ENCODE results near the gene SPATA17. TPM values are rescaled to one million over a fixed set of nuclear protein-coding genes. Genes with fewer than 3 reads are reported as not detected.

The SPATA17 gene
- total RNA-seq, 2 experiments from 2014 or later, result not detected

DNA sequence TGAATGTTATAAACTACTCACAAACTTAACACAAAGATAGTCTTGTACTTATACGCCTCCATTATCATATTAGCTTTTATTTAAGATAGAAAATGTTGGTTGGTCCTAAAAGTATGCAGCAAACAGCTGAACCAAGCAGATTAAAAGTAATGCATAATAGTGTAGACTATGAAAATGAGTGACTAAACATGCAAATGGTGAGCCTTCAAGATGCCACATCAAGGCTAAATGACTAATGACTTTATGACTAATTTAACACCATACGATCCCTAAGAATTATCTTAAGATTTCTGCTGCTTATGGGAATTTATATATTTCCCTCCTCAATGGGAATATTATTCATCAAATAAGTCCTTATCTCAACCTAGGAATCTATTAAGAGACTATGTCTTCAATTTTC, 4.8 kb upstream of the SPATA17 start:
- H3K27ac Mint-ChIP-seq, result no peak overlapping the region
- no peak for DNase-seq
- CTCF ChIA-PET, result no interaction called here
- H3K4me1 Mint-ChIP-seq (ENCODE audit: low read depth), result peaks cover 37% of the 10 kb centered on the region
- no peaks in the 10 kb centered on the region for H3K9me3 Mint-ChIP-seq
- no peaks in the 10 kb centered on the region for H3K27me3 Mint-ChIP-seq
- H3K4me3 Mint-ChIP-seq, result no peak overlapping the region
- peaks cover 1% of the 10 kb centered on the region for H3K36me3 Mint-ChIP-seq
- POLR2A ChIA-PET, result interaction anchor here (0.6 kb wide), 1 partner anchor 110 kb away, joined by 3 read pairs; no protein-coding TSS in a partner anchor
- intact Hi-C loops (cut with micrococcal nuclease), result loop anchor here (10.0 kb wide), 1 partner anchor 658 kb away; the partner anchor contains the start of gene RRP15

DNA sequence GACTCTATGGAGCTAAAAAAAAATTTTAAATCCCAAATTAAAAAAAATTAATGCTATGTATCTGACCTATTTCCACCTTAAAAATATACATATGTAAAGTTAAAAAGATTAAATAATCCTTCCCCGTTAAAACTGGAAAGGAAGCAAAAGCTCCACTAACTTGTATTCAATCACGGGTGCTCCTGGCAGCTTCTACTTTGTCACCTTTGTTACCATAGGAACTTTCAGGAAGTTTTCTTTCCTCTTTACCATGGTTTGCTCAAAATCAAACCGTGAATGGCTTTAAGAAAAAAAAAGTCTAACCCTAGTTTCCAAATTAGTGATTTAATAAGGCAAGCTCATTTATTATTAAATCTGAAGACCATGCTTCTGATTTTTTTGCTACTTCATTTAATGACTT, 3.7 kb upstream of the SPATA17 start:
- CTCF ChIA-PET, result interaction anchor here (1.0 to 1.2 kb wide), 2 partner anchors 9 to 134 kb away, joined by 3 read pairs; no protein-coding TSS in a partner anchor

DNA sequence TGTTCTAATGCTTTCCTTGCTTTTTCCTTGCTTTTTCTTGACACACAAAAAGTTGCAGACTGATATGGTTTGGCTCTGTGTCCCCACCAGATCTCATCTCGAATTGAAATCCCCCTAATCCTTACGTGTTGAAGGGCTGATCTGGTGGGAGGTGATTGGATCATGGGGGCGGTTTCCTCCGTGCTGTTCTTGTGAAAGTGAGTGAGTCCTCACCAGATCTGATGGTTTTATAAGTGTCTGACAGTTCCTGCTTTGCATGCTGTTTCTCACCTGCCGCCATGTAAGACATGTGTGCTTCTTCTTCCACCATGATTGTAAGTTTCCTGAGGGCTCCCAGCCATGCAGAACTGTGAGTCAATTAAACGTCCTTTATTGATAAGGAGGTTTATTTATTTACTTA, 11.3 kb downstream of the SPATA17 start:
- Mint-ChIP-seq H3K36me3 (no peaks in the 10 kb centered on the region), H3K9me3 (no peaks in the 10 kb centered on the region), H3K4me1 (ENCODE audit: low read depth) (no peaks in the 10 kb centered on the region), H3K27me3 (peaks cover 15% of the 10 kb centered on the region), H3K27ac (no peak overlapping the region), H3K4me3 (no peak overlapping the region)
- intact Hi-C loops (cut with micrococcal nuclease), result no loop called here
- no peak for DNase-seq
- CTCF ChIA-PET, result no interaction called here
- POLR2A ChIA-PET, result no interaction called here

More for the DNA sequence above, 3.7 kb upstream of the SPATA17 start:
- Mint-ChIP-seq H3K27ac (no peak overlapping the region), H3K9me3 (no peaks in the 10 kb centered on the region), H3K36me3 (peaks cover 1% of the 10 kb centered on the region), H3K4me3 (no peak overlapping the region), H3K27me3 (no peaks in the 10 kb centered on the region), H3K4me1 (ENCODE audit: low read depth) (peaks cover 34% of the 10 kb centered on the region)
- POLR2A ChIA-PET, result no interaction called here
- no peak for DNase-seq
- intact Hi-C loops (cut with micrococcal nuclease), result loop anchor here (10.0 kb wide), 1 partner anchor 657 kb away; the partner anchor contains the start of gene RRP15

DNA sequence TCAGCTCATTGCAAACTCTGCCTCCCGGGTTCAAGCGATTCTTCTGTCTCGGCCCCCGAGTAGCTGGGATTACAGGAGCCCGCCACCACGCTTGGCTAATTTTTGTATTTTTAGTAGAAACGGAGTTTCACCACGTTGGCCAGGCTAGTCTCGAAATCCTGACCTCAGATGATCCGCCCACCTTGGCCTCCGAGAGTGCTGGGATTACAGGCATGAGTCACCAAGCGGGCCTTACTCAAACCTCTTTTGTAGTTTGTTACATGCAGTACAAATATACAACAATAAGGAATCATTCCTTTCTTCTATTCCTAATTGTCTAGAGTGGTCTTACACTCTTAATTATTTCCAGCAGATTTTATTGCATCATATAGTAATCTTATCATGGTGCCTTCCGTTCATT, 16.6 kb downstream of the SPATA17 start:
- intact Hi-C loops (cut with micrococcal nuclease), result no loop called here
- POLR2A ChIA-PET, result no interaction called here
- Mint-ChIP-seq H3K4me1 (ENCODE audit: low read depth) (no peaks in the 10 kb centered on the region), H3K9me3 (no peaks in the 10 kb centered on the region), H3K4me3 (no peak overlapping the region), H3K27me3 (peaks cover 5% of the 10 kb centered on the region), H3K36me3 (no peaks in the 10 kb centered on the region), H3K27ac (no peak overlapping the region)
- CTCF ChIA-PET, result no interaction called here
- no peak for DNase-seq

DNA sequence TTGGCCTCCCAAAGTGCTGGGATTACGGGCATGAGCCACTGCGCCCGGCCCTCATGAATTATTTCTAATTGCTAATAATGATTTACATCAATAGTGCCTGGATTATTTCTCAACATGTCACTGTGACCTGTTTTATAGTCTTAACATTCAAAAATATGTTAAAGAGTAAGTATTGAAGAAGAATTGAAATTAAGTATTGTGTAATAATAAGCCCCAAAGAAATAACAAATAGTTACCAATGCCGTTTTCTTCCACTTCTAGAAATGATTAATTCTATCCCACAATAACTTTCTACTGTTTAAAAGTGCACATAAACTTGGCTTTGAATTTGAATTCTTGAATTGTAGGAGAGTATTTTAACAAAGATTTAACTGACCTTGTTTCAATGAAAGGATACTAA, 19.5 kb downstream of the SPATA17 start:
- Mint-ChIP-seq H3K9me3 (no peaks in the 10 kb centered on the region), H3K27ac (no peak overlapping the region), H3K27me3 (no peaks in the 10 kb centered on the region), H3K36me3 (no peaks in the 10 kb centered on the region), H3K4me1 (ENCODE audit: low read depth) (no peaks in the 10 kb centered on the region), H3K4me3 (no peak overlapping the region)
- POLR2A ChIA-PET, result no interaction called here
- DNase-seq, result no peak
- intact Hi-C loops (cut with micrococcal nuclease), result no loop called here
- CTCF ChIA-PET, result no interaction called here

DNA sequence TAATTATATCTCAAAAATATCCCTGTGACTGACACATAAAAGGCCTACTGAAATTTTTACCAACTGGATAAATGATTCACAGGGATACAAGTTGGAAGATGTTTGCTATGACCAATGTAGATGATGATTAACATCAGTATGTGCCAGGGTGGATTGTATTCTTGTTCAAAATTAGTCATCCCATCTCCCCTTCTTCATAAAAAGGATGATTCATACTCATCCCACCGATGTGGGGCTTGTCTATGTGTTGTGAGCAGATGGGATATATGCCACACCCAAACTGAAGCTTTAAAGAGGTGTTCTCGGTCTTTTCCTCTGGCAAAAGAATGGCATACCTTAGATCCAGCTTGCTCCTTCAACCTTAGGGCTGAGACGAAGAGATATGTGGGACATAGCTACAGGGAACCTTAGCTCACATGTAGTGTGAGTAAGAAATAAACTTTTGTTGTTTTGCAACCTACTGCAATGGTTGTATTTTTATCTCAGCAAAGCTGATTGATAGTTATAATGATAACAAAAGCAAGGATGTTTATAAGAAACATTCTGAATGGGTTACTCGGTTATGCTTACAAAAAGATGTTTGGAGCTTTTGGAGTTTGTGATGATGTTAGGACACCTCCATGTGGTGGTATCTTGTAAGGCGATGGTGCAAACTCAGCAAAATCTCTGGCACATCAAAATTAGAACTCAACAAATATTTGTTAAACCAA, 29.4 kb downstream of the SPATA17 start:
- CTCF ChIA-PET, result interaction anchor here (0.8 kb wide), 1 partner anchor 30 kb away, joined by 3 read pairs; the partner anchor contains the start of gene GPATCH2
- POLR2A ChIA-PET, result interaction anchor here (0.7 kb wide), 1 partner anchor 30 kb away, joined by 3 read pairs; no protein-coding TSS in a partner anchor
- intact Hi-C loops (cut with micrococcal nuclease), result no loop called here

DNA sequence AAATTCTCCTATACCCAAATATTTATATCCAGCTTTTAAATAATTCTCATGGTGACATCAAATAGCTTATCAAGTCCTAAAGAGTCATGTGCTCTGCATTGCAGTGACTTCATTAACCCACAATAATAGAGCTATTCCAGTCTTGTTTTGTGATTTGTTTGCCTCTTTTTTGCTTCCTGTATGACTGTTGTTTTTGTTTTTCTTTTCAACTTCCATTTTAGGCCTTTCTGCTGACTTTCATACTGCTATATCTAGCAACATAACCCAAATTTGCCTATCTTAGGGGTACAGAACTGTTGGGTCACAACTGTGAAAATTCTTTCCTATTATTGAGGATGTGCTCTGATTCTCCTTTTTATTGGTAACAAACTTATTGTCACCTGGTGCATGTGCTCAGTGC, 30.3 kb downstream of the SPATA17 start:
- Mint-ChIP-seq H3K4me3 (no peak overlapping the region), H3K9me3 (no peaks in the 10 kb centered on the region), H3K4me1 (ENCODE audit: low read depth) (peaks cover 2% of the 10 kb centered on the region), H3K27me3 (peaks cover 2% of the 10 kb centered on the region), H3K36me3 (no peaks in the 10 kb centered on the region), H3K27ac (no peak overlapping the region)
- intact Hi-C loops (cut with micrococcal nuclease), result no loop called here
- no peak for DNase-seq
- ChIA-PET CTCF (interaction anchor here (0.8 kb wide), 1 partner anchor 31 kb away, joined by 3 read pairs; the partner anchor contains the start of gene GPATCH2), POLR2A (interaction anchor here (0.7 kb wide), 1 partner anchor 31 kb away, joined by 3 read pairs; no protein-coding TSS in a partner anchor)

More for the DNA sequence above, 29.4 kb downstream of the SPATA17 start:
- DNase-seq, result no peak
- H3K4me1 Mint-ChIP-seq (ENCODE audit: low read depth), result peaks cover 2% of the 10 kb centered on the region
- H3K27ac Mint-ChIP-seq, result no peak overlapping the region
- H3K9me3 Mint-ChIP-seq, result no peaks in the 10 kb centered on the region
- no peaks in the 10 kb centered on the region for H3K36me3 Mint-ChIP-seq
- no peak overlapping the region for H3K4me3 Mint-ChIP-seq
- H3K27me3 Mint-ChIP-seq, result peaks cover 2% of the 10 kb centered on the region

DNA sequence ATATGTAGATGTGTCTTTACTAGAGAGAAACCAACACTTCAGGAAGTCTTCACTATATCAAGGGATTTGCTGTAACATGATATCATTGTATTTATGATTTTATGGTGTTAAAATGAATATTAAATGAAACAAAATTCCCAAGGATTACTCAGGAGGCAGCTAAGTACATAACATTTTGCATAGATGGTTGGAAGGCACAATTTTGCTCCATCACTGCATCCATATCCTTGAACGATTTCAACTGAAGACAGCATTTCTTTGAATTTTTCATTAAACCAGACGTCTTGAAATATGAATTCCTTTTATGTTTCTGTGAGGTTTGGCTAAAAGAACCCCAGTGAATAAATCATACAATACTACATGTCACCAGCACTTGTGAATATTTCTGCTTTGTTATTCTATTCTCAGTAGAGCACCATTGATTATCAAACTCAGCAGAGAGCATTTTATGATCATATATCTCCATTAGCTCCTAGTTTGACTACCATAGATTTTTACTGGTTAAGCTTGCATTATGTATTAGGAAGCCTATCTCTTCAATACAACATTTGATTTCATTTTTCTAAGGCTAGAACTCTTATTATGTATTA, 37.3 kb downstream of the SPATA17 start:
- no peak for DNase-seq
- peaks cover 6% of the 10 kb centered on the region for H3K27me3 Mint-ChIP-seq
- H3K9me3 Mint-ChIP-seq, result no peaks in the 10 kb centered on the region
- ChIA-PET POLR2A (no interaction called here), CTCF (no interaction called here)
- no peak overlapping the region for H3K27ac Mint-ChIP-seq
- no peaks in the 10 kb centered on the region for H3K4me1 Mint-ChIP-seq (ENCODE audit: low read depth)
- no peaks in the 10 kb centered on the region for H3K36me3 Mint-ChIP-seq
- no peak overlapping the region for H3K4me3 Mint-ChIP-seq
- intact Hi-C loops (cut with micrococcal nuclease), result no loop called here

DNA sequence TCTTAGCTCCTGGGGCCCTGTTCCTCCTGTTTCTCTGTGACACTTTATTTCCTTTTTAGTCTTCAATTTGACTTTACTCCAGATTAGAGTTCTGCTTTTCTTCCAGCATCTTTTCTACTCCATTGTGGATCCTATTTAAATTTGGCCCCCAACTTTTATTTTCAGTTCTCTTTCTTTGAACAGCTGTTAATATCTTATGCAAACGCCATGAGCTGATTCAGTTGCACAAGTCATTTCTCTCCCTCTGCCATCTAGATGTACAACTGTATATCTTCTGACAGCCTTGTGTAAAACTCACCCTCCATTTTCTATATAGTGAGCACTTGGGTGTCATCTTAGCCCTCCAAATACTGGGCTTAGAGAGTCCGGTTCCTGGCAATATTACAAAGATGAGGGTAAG, 42.2 kb downstream of the SPATA17 start:
- ChIA-PET CTCF (interaction anchor here (0.6 kb wide), 1 partner anchor 1718 kb away, joined by 4 read pairs; no protein-coding TSS in a partner anchor), POLR2A (no interaction called here)
- DNase-seq, result no peak
- Mint-ChIP-seq H3K36me3 (no peaks in the 10 kb centered on the region), H3K4me1 (ENCODE audit: low read depth) (no peaks in the 10 kb centered on the region), H3K27me3 (peaks cover 8% of the 10 kb centered on the region), H3K9me3 (no peaks in the 10 kb centered on the region), H3K27ac (no peak overlapping the region), H3K4me3 (no peak overlapping the region)
- intact Hi-C loops (cut with micrococcal nuclease), result no loop called here

DNA sequence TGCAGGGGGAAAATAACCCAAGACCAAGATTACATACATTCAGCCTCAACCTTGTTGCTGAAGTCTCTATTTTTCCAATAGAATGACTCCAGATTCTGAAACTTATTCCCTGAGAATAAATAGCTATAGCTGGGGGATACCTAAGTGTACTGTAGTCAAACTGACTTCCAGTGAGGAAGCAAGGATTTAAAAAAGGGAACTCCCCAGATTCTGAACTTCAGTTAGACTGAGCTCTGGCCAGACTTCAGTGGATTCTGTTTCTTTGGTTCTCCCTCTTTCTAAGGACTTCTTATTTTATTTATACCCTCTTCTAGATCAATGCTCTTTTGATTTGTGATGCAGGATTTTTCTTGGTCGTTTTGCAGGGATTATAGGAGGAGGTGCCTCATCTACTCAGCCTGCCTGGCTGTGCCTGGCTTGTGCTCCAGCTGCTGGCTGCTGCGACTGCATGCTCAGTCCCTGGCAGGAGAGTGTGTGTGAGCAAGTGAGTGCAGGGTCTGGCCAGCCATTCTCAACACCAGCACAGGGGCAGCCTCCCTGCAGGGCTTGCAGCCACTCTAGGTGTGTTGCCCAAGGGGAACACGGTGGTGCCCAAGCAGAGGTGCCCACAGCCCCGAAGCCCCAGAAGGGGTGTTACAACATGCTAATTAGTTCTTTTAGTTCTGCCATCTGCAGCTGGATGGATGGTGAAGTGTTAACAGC, 43.0 kb downstream of the SPATA17 start:
- Mint-ChIP-seq H3K9me3 (no peaks in the 10 kb centered on the region), H3K27ac (no peak overlapping the region), H3K27me3 (peaks cover 8% of the 10 kb centered on the region), H3K4me3 (no peak overlapping the region), H3K4me1 (ENCODE audit: low read depth) (no peaks in the 10 kb centered on the region), H3K36me3 (no peaks in the 10 kb centered on the region)
- POLR2A ChIA-PET, result no interaction called here
- DNase-seq, result no peak
- CTCF ChIA-PET, result no interaction called here
- intact Hi-C loops (cut with micrococcal nuclease), result no loop called here

DNA sequence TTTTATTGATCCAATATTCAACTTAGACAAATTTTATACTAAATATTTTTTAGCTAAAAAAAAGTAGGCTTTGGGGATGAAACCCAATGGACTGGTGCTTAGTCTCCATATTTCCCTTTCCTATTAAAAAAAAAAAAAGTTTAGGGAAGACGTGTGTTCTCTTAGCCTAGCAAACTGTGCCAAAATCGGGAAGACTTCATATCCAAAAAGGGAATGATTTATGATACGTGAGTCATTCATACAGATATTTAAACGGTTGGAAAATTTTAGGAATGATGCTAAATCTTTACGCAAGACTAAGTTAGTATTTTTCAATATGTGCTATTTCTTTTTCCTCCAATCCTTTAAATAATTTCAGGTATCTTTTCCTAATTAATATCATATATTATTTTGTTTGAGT, 50.7 kb downstream of the SPATA17 start:
- no peak for DNase-seq
- Mint-ChIP-seq H3K36me3 (no peaks in the 10 kb centered on the region), H3K27me3 (no peaks in the 10 kb centered on the region), H3K27ac (no peak overlapping the region), H3K4me1 (ENCODE audit: low read depth) (no peaks in the 10 kb centered on the region), H3K4me3 (no peak overlapping the region), H3K9me3 (no peaks in the 10 kb centered on the region)
- POLR2A ChIA-PET, result no interaction called here
- CTCF ChIA-PET, result no interaction called here
- intact Hi-C loops (cut with micrococcal nuclease), result no loop called here

DNA sequence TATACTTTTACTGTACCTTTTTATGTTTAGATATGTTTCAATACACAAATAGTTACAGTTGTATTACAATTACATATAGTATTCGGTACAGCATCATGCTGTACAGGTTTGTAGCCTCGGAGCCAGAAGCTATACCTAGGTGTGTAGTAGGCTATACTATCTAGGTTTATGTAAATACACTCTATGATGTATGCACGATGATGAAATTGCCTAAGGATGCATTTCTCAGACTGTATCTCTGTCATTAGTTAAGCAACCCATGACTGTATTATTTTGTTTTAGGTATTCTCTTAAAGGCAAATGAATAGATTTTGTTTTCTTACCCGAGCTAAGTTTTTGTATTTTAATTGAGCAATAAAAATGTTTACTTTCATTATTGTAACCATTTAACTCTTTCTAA, 56.4 kb downstream of the SPATA17 start:
- DNase-seq, result no peak
- H3K27ac Mint-ChIP-seq, result no peak overlapping the region
- H3K4me1 Mint-ChIP-seq (ENCODE audit: low read depth), result no peaks in the 10 kb centered on the region
- H3K36me3 Mint-ChIP-seq, result no peaks in the 10 kb centered on the region
- intact Hi-C loops (cut with micrococcal nuclease), result no loop called here
- H3K27me3 Mint-ChIP-seq, result no peaks in the 10 kb centered on the region
- no peak overlapping the region for H3K4me3 Mint-ChIP-seq
- no peaks in the 10 kb centered on the region for H3K9me3 Mint-ChIP-seq
- ChIA-PET CTCF (no interaction called here), POLR2A (no interaction called here)
